Tibial nerve (tissue), 4 donors: ENCODE data around the gene FLYWCH2.

Source experiments
- CTCF ChIP-seq, 5 experiments: fragments of 200-600 bp in 3 of 5; fragments of 450-650 bp in 2 of 5; sonication (generic) in 3 of 5; IDR thresholded peaks; one replicate each; pipeline ENCODE4 v1.5.1; 2016 to 2019; ENCODE audit warnings: antibody characterized with exemption in 5 of 5, mild to moderate bottlenecking in 3 of 5, moderate library complexity in 2 of 5
- EP300 ChIP-seq, 2 donors: sonication (generic); formaldehyde crosslinking; IDR thresholded peaks; one replicate each; pipeline ENCODE4 v1.6.1; 2017; ENCODE audit warnings: antibody characterized with exemption in 2 of 2, mild to moderate bottlenecking in 1 of 2
- POLR2A ChIP-seq, 2 donors: fragments of 450-650 bp; IDR thresholded peaks; one replicate each; pipeline ENCODE4 v1.6.1; 2017; ENCODE audit warnings: antibody characterized with exemption in 2 of 2, mild to moderate bottlenecking in 2 of 2, moderate library complexity in 2 of 2

- TF ChIP-seq POLR2A (IDR thresholded peaks at IDR 0.05) (no peak), CTCF (IDR thresholded peaks at IDR 0.05) (no peak), EP300 (IDR thresholded peaks at IDR 0.05) (no peak)
Measured at GRCh38 chr16:2942045-2942444, 59.0 kb downstream of the FLYWCH2 start.
